Inflammatory macrophage treated with lipopolysaccharide for 1 hour (primary cell): Measurements from ENCODE around the gene WDR27.
"Not testable (repeated sequence)": the region's sequence is repeated elsewhere in the genome, so short reads cannot be mapped to it uniquely, and the experiment has no call there.

Experiments used
- DNase-seq, 2 donors: peaks; one replicate each; pipeline ENCODE4 v3.0.0-alpha.2; 2020 to 2022

Gene WDR27

DNA sequence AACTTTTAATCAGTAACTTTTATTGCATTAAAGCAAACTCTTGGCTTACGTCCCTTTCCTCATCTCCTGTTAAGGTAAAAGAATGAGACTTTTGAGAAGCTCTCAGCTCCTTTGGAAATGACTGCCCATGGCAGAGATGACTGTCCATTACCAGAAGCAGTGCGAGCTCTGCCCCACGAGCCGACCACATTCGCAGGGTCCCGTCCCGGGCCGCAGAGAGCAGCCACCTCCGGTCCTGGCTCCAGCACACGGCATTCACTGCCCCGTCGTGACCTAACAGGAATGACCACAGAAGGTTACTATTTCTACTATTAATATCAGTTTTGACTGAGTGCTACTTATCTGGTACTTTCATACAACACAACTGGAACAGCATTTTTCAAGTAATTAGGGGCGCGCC, 63.4 kb downstream of the WDR27 start:
- no peak for DNase-seq

DNA sequence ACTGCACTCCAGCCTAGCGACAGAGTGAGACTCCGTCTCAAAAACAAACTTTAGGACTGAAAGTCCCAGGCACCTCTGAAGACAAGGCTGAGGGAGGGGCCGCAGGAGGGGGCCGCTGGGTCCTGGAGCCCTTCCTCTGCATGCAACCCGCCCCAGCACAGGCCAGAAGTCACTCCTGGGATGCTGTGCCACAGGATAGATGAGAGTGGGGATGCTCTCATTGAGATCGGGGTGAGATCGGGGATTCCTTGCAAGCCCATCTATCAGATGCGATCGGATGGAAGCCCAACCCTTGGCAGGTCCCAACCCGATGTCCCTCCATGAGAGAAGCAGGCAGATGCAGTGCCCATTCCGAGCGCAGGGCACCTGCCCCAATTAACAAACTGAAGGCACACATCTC, 66.5 kb downstream of the WDR27 start:
- DNase-seq, result no peak

DNA sequence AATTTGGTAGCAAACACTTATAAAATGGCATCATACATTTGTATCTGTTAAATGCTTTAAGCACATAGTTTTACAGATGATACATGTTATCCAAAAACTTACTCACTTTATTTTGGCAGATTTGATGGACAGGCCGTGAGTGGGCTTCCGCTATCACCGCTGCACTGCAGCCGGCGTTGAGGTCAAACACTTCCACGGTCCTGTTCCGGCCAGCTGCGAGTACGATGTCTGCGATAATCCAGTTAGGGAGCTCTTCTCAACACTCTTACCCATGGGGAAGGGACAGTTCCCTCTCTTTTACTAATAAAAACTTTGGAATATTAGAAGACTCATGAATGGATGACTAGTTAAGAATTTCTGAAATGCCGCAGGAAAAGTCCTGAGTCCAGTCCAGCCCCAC, 69.0 kb downstream of the WDR27 start:
- DNase-seq, result no peak

DNA sequence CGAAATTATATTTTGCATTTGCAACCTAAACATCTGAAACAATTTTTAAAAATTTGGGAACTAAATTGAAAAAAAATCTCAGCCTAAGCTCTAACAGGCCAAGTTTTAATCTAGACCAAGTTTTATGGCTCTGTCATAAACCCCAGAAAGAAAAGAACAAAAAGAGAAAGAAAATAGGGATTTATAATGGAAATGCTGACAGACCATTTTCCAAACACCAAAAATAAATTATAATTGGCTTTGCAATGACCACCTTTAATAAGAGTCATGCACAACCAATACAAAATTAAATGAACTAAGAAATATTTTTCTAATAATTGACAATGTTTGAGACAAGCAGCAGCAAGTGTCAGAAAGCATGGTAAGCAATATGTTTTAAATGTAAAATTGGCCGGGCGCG, 72.6 kb downstream of the WDR27 start:
- no peak for DNase-seq

DNA sequence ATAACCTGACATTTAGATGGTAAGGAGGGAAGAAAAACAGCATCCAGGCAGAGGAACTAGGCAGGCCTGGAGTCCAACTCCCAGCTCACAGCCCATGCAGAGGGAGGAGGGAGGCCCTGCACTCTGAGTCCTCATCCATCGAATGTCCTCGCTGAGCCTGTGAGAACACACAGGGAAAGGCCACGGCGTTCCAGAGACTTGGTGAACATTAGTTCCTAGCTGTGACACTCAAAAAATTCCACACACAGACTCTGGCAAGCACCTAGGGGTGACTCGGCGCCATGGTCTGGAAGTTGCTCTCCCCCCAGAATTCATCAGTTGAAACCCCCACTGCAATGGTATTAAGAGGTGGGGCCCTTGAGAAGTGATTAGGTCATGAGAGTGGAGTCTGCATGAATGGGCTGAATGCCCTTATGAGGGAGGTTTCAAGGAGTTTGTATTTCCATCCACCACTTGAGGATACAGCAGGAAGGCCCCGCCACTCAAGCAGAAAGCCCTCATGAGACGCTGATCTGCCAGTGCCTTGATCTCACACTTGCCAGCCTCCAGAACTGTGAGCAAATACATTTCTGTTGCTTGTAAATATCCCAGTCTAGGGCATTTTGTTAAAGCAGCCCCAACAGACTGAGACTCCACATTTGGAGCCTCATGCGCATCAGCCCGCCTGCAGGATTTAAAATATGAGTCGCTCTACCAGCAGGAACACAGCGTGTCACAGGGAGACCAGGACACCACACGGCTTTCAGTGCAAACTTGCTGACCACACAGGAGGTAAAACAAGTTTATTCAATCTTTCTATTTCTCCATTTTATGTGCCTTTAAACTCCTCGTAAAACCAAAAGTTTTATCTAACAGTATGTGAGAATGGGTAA, 73.9 kb downstream of the WDR27 start:
- no peak for DNase-seq

DNA sequence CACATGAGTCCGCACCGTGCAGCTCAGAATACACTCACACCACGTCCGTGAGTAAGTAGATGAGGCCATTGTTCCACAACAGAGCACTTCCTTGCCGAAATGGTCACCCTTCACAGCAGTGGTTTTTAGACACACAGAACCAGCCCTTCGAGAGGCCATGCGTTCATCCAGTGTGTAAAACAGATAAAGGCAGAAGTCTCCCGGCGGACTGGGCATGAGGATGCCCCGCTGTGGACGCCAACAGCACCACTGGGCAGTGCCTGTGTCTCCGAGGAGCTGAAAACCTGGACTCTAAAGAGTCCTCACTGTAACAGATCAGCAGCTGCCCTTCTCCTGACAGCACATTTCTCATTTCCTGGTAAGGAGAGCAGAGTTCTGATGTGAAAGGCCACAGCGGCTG, 75.2 kb downstream of the WDR27 start:
- DNase-seq, result no peak

DNA sequence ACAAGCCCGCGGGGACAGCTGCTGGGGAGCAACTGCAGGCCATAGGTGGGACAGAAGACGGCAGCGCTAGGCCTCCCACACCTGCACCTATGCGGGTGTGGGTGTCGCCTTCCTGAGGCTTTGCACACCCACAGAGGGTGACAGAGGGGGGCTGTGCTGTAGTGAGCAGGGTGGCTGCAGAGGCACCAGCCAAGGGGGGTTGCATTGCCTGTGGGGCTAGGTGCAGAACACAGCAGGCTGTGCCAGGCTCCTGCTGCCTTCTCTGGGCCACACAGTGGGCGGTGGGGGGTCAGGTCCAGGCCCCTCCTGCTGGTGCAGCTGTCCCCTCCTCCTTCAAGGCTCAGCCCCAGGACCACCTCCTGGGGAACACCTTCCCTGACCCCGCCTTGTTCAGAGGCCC, 75.7 kb downstream of the WDR27 start:
- DNase-seq, result no peak

DNA sequence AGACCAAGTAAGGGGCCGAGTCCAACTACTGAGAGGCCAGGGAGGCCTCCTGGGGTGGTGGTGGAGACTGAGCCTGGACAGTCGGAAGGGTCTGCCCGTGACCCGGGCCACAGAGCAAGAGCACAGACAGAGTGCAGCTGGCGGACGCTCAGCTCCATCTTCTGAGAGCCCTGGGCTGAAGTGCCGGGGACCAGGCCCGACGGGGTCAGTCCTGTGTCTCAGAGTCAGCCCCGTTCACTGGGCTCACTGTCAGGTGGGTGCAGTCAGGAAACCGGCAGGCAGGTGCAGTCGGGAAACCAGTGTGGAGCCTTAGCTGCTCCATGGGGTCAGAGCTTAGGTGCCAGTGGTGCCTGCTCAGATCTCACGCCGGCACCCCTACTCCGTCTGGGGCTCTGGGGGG, 76.5 kb downstream of the WDR27 start:
- DNase-seq, result no peak

DNA sequence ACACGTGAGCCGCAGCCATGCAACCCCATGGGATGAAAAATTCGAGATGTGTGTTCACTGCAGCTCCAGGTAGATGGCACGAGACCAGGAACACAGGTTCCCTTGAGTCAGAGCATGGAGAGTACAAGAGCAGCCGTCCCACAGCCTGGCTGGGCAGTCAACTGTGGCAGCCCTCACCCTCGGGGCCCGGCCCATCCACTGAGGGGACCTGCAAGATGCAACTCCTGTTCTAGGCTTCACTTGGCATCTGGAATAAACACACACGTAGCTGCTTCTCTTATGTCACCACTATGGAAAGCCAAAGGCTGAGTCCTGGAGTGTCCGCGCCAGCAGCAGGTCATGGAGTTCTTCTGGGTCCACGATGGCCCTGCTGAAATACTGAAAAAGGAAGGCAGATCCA, 77.0 kb downstream of the WDR27 start:
- DNase-seq, result no peak

DNA sequence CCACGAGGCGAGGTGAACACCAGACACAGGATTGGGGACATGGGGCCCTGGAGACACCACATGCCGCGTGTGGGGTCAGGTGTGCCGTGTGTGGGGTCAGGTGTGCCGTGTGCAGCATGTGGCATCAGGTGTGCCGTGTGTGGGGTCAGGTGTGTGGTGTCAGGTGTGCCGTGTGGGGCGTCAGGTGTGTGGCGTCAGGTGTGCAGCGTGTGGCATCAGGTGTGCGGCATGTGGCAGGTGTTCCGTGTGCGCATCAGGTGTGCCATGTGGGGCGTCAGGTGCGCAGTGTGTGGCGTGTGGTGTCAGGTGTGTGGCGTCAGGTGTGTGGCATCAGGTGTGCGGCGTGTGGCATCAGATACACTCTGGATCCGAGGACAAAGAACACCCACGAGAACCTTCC, 77.9 kb downstream of the WDR27 start:
- no peak for DNase-seq

DNA sequence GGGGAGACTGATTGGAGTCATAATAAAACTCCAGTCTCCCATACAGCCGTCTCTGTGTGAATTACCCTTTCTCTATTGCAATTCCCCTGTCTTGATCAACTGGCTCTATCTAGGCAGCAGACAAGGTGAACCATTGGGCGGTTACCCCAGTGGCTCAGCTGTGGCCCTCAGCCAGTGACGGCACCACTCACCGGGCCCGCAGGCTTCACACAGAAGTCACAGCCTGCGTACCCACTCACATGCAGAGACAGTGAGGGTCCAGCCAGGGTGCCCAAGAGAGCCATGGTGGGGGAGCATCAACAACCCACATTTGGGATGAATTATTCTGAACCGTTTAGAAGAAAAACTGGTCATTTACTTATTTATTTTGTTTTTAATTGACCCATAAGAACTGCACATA, 78.5 kb downstream of the WDR27 start:
- DNase-seq, result no peak

DNA sequence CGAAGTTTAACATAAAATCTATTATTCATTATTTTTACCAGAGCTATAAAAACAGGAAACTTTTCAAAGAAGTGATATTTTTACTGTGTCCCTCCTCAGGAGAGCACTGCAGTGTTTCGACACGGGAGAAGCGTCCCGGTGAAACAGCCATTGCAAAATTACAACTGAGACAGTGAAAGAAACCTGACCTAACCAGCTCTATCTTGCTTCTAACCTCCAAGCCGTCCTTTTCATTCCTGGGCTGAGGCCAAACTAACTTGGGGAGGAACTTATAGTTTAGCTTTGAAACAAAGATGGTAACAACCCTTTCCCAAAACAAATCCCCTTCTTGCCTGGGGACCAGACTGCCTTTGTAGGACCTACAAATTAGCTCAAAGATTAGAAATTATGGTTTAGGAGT, 79.2 kb downstream of the WDR27 start:
- no peak for DNase-seq

DNA sequence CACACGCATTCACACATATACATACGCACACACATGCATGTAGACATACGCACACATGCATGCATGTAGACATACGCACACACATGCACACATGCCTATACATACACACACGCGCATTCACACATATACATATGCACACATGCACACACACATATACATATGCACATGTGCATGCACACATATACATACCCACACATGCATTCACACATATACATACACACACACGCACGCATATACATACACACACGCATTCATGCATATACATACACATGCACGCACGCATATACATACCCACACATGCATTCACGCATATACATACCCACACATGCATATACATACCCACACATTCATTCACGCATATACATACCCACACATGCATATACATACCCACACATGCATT, 80.5 kb downstream of the WDR27 start:
- DNase-seq, result no peak

DNA sequence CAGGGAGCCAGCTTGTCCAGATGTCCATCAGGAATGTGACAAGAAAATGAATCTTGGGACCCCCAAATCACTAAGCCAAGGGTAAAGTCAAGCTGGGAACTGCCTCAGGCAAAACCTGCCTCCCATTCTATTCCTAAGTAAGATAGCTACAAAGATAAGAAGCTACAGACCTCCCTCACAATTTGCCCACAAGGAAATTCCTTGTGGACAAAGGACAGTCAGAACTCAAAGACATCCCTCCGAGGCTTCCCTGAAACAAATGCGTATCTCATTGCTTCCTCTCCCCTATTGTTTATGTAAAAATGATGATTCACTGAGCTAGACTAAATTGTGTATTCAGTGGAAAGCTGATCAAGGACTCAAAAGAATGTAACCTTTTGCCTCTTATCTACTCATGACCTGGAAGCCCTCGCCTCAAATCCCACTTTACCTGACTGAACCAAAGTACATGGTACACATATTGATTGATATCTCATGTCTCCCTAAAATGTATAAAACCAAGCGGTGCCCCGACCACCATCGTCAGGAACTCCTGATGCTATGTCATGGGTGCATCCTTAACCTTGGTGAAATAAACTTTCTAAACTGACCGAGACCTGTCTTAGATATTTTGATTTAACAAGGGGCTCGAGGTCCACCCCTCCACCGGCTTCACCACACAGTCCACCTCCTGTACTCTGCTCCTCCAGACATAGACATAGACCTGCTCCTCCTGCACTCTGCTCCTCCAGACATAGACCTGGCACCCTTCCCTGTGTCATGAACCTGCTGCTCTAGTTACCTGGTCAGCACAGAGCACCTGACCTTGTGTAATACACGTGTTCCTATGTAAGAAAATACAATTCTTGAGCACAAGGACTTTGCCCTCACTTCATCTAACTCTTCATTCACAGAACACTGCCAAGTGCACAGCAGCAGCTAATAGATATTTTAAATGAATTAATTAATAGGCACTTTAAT, 81.4 kb downstream of the WDR27 start:
- DNase-seq, result no peak

DNA sequence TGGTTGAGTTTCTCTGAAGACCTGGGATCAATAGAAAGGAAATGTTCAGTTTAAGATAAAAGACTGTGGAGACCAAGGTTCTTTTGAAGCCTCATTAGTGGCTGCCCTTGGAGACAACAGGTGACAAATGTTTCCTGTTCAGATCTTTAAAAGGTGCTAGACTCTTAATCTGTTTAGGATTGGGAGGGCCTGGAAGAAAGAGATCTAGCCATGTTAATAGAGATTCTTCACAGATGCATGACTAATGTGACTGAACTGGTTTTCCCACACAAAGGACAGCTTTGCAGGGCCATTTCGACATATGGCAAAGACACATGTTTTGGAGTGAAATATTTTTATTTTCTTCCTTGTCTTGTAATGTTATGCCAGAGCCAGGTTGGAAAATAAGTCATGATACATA, 82.2 kb downstream of the WDR27 start:
- no peak for DNase-seq

DNA sequence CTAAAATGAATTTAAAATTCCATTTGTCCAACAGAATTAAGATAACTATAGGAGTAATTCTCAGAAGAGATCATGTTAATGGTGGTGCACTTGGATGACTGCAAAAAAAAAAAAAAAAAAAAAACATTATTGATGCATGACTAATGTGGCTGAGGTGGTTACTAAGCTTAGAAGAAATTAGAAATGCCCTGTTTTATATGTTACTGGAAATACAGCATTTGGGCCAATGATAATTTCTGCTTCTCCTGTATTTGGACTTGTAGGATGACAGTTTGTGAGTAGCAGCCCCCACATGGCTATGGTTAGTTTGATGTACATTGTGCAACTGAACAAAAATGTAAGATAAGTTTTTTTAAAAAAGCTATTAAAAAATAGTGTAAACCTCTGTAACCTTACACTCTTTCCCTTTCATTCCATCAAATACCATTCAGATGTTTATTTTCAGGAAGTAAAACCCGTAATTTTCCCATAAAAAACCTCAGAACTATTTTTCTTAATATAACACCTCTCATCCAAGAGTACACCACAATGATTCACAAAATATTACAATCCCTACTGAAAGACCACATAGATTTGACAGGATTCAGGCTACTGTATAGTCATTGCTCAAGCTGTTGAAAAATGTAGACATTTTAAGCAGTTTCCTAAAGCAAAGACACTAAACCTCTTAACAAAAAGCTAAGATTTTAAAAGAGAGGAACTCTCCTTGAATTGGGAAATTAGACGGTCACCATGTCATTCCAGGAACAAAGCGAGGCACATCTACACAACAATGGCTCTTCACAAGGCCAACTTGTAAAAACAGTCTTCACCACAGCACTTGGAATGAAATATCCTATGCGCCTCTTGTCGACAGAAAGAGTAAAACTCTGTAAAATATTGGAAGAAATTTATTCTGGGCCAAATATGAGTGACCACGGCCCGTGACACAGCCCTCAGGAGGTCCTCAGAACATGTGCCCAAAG, 83.0 kb downstream of the WDR27 start:
- DNase-seq, result no peak

DNA sequence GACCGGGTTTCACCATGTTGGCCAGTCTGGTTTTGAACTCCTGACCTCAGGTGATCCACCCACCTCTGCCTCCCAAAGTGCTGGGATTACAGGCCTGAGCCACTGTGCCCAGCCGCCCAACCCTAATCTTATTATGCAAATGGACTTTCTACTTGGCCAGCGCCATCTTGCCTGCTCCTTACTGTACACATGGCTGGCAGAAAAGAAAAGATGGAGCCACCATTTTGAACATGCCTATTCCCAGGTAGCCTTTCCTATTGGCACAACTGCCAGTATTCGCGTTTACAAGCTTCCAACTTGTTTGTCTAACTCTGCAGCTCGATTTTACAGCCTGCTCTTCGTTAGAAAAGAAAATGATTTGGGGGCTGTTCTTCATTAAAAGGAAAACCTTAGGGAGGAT, 84.3 kb downstream of the WDR27 start:
- no peak for DNase-seq

DNA sequence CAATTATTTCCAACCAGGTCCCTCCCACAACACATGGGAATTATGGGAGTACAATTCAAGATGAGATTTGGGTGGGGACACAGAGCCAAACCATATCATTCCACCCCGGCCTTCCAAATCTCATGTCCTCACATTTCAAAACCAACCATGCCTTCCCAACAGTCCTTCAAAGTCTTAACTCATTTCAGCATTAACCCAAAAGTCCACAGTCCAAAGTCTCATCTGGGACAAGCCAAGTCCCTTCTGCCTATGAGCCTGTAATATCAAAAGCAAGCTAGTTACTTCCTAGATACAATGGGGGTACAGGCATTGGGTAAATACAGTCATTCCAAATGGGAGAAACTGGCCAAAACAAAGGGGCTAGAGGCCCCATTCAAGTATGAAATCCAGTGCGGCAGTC, 93.2 kb downstream of the WDR27 start:
- DNase-seq, result not testable (repeated sequence)

DNA sequence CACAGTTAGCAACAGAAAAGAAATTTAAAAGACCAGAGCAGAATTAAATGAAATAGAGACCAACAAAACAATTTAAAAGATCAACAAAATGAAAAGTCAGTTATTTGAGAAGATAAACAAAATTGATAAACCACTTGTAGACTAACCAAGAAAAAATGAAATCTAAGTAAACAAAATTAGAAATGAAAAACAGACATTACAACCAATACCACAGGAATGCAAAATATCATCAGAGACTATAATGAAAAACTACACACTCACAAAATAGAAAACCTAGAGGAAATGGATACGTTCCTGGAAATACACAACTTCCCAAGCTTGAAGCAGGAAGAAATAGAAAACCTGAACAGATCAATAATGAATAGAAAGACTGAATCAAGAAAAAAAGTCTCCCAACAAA, 97.8 kb downstream of the WDR27 start:
- no peak for DNase-seq

DNA sequence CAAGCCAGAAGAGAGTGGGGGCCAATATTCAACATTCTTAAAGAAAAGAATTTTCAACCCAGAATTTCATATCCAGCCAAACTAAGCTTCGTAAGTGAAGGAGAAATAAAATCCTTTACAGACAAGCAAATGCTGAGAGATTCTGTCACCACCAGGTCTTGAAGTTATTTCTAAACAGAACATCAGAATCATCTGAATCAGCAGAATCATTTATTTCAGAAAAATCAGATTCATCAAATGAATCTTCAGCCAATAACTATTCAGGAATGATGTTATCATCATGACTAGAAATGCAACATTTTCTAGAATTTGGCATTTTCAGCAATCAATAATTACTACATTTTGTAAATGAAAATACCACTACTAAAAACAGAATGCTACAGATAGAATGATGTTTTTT, 100.7 kb downstream of the WDR27 start:
- not testable (repeated sequence) for DNase-seq

DNA sequence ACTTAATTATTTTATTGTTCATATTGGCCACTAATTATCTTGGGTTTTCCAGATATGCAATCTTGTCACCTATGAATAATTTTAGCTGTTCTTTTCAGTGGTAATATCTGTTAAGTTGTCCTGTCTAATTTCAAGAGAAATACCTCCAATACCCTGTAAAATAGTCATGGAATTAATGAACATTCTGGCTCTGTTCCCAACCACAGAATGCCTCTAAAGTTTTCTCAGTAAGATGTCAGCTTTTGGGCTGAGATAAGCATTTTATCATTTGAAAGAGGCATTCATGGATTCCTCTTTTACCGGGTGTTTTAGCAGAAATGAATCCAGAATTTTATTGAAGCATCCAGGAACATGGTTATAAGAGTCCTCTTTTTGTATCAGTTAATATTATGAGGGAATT, 109.3 kb downstream of the WDR27 start:
- no peak for DNase-seq

DNA sequence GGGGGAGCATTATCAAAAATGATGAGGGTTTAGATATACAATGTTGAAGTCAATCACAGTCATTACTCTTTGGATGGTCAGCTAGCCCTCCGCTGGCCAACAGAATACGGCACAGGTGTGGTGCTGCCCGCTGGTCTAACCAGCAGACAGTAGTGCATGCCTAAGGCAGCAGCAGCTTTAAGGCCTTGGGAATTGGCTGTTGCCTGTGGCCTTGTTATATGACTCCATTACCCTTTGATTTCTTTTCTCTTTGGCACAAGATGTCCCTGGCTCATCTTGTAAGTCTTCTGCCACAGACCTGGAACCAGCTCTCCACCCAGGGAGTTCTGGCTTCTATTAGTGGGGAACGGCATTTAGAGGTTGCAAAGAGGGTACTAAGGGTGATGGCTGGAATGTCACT, 110.2 kb downstream of the WDR27 start:
- DNase-seq, result no peak

DNA sequence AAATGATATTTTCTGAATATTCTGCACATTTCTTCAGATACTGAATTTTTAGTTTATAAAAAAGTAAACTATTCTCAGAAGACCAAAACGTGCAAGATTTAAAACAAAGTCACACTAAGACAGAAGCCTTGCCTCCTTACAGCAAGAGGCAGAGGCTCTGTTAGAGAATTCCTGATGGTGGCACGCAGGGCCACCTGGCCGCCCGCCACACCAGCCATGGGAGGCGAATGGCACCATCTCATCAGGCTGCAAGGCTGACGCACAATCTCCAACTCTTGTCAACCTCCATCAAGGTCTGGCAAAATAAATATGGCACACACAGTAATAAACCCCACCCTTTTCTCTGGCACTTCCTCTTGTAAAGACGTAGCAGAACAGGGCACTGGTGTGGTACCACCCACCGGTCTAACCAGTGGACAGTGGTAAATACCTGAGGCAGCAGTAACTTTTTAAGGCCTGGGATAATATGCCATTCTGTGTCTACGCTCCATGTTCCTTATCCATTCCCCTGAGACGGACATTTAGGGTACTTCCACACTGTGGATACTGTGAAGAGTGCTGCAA, 111.4 kb downstream of the WDR27 start:
- no peak for DNase-seq
